GM18873 (cell line): Measurements from ENCODE around the gene SAMMSON.

Experiments
- ATAC-seq: cut with Tn5 transposase; IDR thresholded peaks from one replicate; pipeline ENCODE4 v1.9.1; 2021; ENCODE audit warnings: mild to moderate bottlenecking, moderate library complexity, moderate number of reproducible peaks; ENCODE audit not compliant: unreplicated experiment, low FRiP score

SAMMSON gene

GRCh38 chr3:69999140-70000027, at the start of gene SAMMSON:
Gene SAMMSON (plus strand): TSS chr3:69999733.
- no peak for ATAC-seq

- ATAC-seq: no peak
These were observed 47.9 kb upstream of the SAMMSON start for GRCh38 chr3:69951616-69952015.

GRCh38 chr3:69959581-69959980, 40.0 kb upstream of the SAMMSON start:
- no peak for ATAC-seq

GRCh38 chr3:69961706-69962439, 37.7 kb upstream of the SAMMSON start:
- no peak for ATAC-seq

- ATAC-seq: no peak
These were observed 35.9 kb upstream of the SAMMSON start for GRCh38 chr3:69963643-69964042.

- ATAC-seq: no peak
These were observed 32.4 kb upstream of the SAMMSON start for GRCh38 chr3:69967156-69967555.

- ATAC-seq: no peak
These were observed 28.7 kb upstream of the SAMMSON start for GRCh38 chr3:69970827-69971226.

- ATAC-seq: no peak
These were observed 26.9 kb upstream of the SAMMSON start for GRCh38 chr3:69972672-69973071.

- no peak for ATAC-seq
These were observed 23.5 kb upstream of the SAMMSON start for GRCh38 chr3:69976021-69976420.

GRCh38 chr3:69983546-69984265, 15.8 kb upstream of the SAMMSON start:
- no peak for ATAC-seq

- ATAC-seq: no peak
These were observed 14.3 kb upstream of the SAMMSON start for GRCh38 chr3:69985266-69985665.

- ATAC-seq: no peak
These were observed 13.1 kb upstream of the SAMMSON start for GRCh38 chr3:69986419-69986818.

- ATAC-seq: no peak
These were observed 11.7 kb upstream of the SAMMSON start for GRCh38 chr3:69987833-69988232.

- no peak for ATAC-seq
These were observed 5.8 kb upstream of the SAMMSON start for GRCh38 chr3:69993757-69994156.

- no peak for ATAC-seq
These were observed 4.6 kb upstream of the SAMMSON start for GRCh38 chr3:69994919-69995318.

GRCh38 chr3:69997631-69998307, 1.8 kb upstream of the SAMMSON start:
- ATAC-seq: no peak

GRCh38 chr3:69998759-69999139, 784 bp upstream of the SAMMSON start:
- no peak for ATAC-seq

GRCh38 chr3:70000028-70000410, 486 bp downstream of the SAMMSON start:
- ATAC-seq: no peak

GRCh38 chr3:70000563-70001081, 1.1 kb downstream of the SAMMSON start:
- no peak for ATAC-seq

- ATAC-seq: no peak
These were observed 3.6 kb downstream of the SAMMSON start for GRCh38 chr3:70003119-70003518.
